HEK293 (cell line): ENCODE measurements around the gene RNF214.

Experiments
- CTCF ChIA-PET: fragments of 350-600 bp; formaldehyde crosslinking; extraction: SDS; loops from one replicate; lab custom pipeline; 2021; ENCODE audit warnings: antibody characterized with exemption; lab: Yijun Ruan, JAX
- POLR2A ChIA-PET: fragments of 300-600 bp; formaldehyde crosslinking; extraction: SDS; loops from one replicate; lab custom pipeline; 2020; ENCODE audit warnings: antibody characterized with exemption, inconsistent platforms; lab: Yijun Ruan, JAX
- H3K27ac ChIP-seq: fragments of 200-500 bp; sonication (Bioruptor generic); 2 replicates; pipeline ENCODE4 v1.5.1; 2014; ENCODE audit warnings: low read depth, low read length, control low read depth, inconsistent platforms; ENCODE audit errors: extremely low read depth
- H3K36me3 ChIP-seq, 2 experiments: fragments of 200-500 bp in 1 of 2; sonication (Bioruptor generic) in 1 of 2; 1 replicate in 1 of 2; 2 replicates in 1 of 2; pipeline ENCODE4 v1.5.1; 2014 to 2017; ENCODE audit warnings: inconsistent platforms in 2 of 2, low read length in 2 of 2; ENCODE audit not compliant: control insufficient read depth in 2 of 2, insufficient read depth in 1 of 2
- H3K4me1 ChIP-seq: fragments of 200-500 bp; sonication (Bioruptor generic); 2 replicates; pipeline ENCODE4 v1.5.1; 2014; ENCODE audit warnings: mild to moderate bottlenecking, low read length, inconsistent platforms; ENCODE audit not compliant: control insufficient read depth, insufficient read depth
- H3K4me3 ChIP-seq: 2 replicates; pipeline ENCODE4 v1.5.1; 2011; ENCODE audit warnings: low read depth, mild to moderate bottlenecking, control low read depth, low read length, moderate library complexity
- H3K9me3 ChIP-seq: fragments of 200-500 bp; sonication (Bioruptor generic); 2 replicates; pipeline ENCODE4 v1.5.1; 2014; ENCODE audit warnings: low read depth, low read length, inconsistent platforms; ENCODE audit not compliant: control insufficient read depth, insufficient read depth
- GLIS1 ChIP-seq: fragments of 450-650 bp; formaldehyde crosslinking; IDR thresholded peaks from 2 replicates; pipeline ENCODE4 v1.5.1; 2016; ENCODE audit warnings: missing biosample characterization, missing genetic modification characterization
- KLF16 ChIP-seq: fragments of 450-650 bp; formaldehyde crosslinking; IDR thresholded peaks from 2 replicates; pipeline ENCODE4 v1.5.1; 2017; ENCODE audit warnings: missing biosample characterization, missing genetic modification characterization
- PRDM2 ChIP-seq: fragments of 450-650 bp; formaldehyde crosslinking; IDR thresholded peaks from 2 replicates; pipeline ENCODE4 v1.5.1; 2016; ENCODE audit warnings: missing biosample characterization, missing genetic modification characterization, borderline replicate concordance
- TRIM28 ChIP-seq: IDR thresholded peaks from 2 replicates; pipeline ENCODE4 v1.6.1; 2011; ENCODE audit warnings: low read length, control low read depth, borderline replicate concordance
- WT1 ChIP-seq: fragments of 450-650 bp; formaldehyde crosslinking; IDR thresholded peaks from 2 replicates; pipeline ENCODE4 v1.5.1; 2016; ENCODE audit warnings: missing biosample characterization, missing genetic modification characterization
- ZNF23 ChIP-seq: fragments of 450-650 bp; formaldehyde crosslinking; IDR thresholded peaks from 2 replicates; pipeline ENCODE4 v1.5.1; 2016; ENCODE audit warnings: missing biosample characterization, missing genetic modification characterization, borderline replicate concordance
- ZNF302 ChIP-seq: fragments of 450-650 bp; formaldehyde crosslinking; IDR thresholded peaks from 2 replicates; pipeline ENCODE4 v1.5.1; 2016; ENCODE audit warnings: missing biosample characterization, missing genetic modification characterization, low read depth
- ZNF362 ChIP-seq: fragments of 450-650 bp; formaldehyde crosslinking; IDR thresholded peaks from 2 replicates; pipeline ENCODE4 v1.5.1; 2016; ENCODE audit warnings: missing biosample characterization, missing genetic modification characterization
- ZNF561 ChIP-seq: fragments of 450-650 bp; IDR thresholded peaks from 2 replicates; pipeline ENCODE4 v1.5.1; 2018; ENCODE audit warnings: missing biosample characterization, missing genetic modification characterization, borderline replicate concordance
- ZNF791 ChIP-seq: fragments of 450-650 bp; formaldehyde crosslinking; IDR thresholded peaks from 2 replicates; pipeline ENCODE4 v1.5.1; 2016; ENCODE audit warnings: missing biosample characterization, missing genetic modification characterization
- ZNF792 ChIP-seq: fragments of 450-650 bp; formaldehyde crosslinking; IDR thresholded peaks from 2 replicates; pipeline ENCODE4 v1.5.1; 2016; ENCODE audit warnings: missing biosample characterization, missing genetic modification characterization
- ZSCAN16 ChIP-seq: fragments of 450-650 bp; formaldehyde crosslinking; IDR thresholded peaks from 2 replicates; pipeline ENCODE4 v1.5.1; 2016; ENCODE audit warnings: missing biosample characterization, missing genetic modification characterization

Gene RNF214

GRCh38 chr11:117199916-117200812, 32.3 kb upstream of the RNF214 start:
- H3K4me3 ChIP-seq, result no peak overlapping the region
- ChIA-PET POLR2A (interaction anchor here (1.1 to 1.8 kb wide), 2 partner anchors 22 kb away, joined by 3 to 5 read pairs; partner anchors contain the start of gene SIDT2), CTCF (interaction anchor here (0.7 to 1.6 kb wide), 2 partner anchors 19 to 147 kb away, joined by 3 to 9 read pairs; no protein-coding TSS in a partner anchor)
- H3K36me3 ChIP-seq, result peaks cover 0 to 28% of the 10 kb centered on the region in 2 experiments; a peak in 1 of 3 replicates
- no peak overlapping the region for H3K27ac ChIP-seq
- no peak for TF ChIP-seq ZNF561 (tag by site-specific recombination)
- peak; percentile 55 for TF ChIP-seq GLIS1 (tag by site-specific recombination)
- TF ChIP-seq ZSCAN16 (tag by site-specific recombination), result no peak
- TF ChIP-seq ZNF791 (tag by site-specific recombination), result no peak
- no peak for TF ChIP-seq WT1 (tag by site-specific recombination)
- H3K4me1 ChIP-seq, result no peaks in the 10 kb centered on the region
- H3K9me3 ChIP-seq, result no peaks in the 10 kb centered on the region

GRCh38 chr11:117200813-117201657, 31.4 kb upstream of the RNF214 start:
- no peaks in the 10 kb centered on the region for H3K9me3 ChIP-seq
- H3K4me1 ChIP-seq, result no peaks in the 10 kb centered on the region
- POLR2A ChIA-PET, result interaction anchor here (1.1 kb wide), 1 partner anchor 23 kb away, joined by 3 read pairs; the partner anchor contains the start of gene SIDT2
- H3K36me3 ChIP-seq, result peaks cover 0 to 24% of the 10 kb centered on the region in 2 experiments; a peak in 1 of 3 replicates
- TF ChIP-seq ZNF23 (tag by site-specific recombination) (no peak), ZSCAN16 (tag by site-specific recombination) (no peak), KLF16 (no peak), PRDM2 (tag by site-specific recombination) (no peak), ZNF302 (tag by site-specific recombination) (no peak), ZNF362 (tag by site-specific recombination) (no peak), TRIM28 (no peak), ZNF792 (no peak)
- CTCF ChIA-PET, result interaction anchor here (0.8 to 1.3 kb wide), 2 partner anchors 19 to 26 kb away, joined by 3 to 4 read pairs; no protein-coding TSS in a partner anchor
- H3K4me3 ChIP-seq, result no peak overlapping the region
- H3K27ac ChIP-seq, result no peak overlapping the region
